Measurements from ENCODE around the gene PLXNA4. TPM values are rescaled to one million over a fixed set of nuclear protein-coding genes. Genes with fewer than 3 reads are reported as not detected.

Gene PLXNA4
- total and polyA plus RNA-seq, 12 donors = 0.83 to 17.0 (median 11.5) TPM

DNA sequence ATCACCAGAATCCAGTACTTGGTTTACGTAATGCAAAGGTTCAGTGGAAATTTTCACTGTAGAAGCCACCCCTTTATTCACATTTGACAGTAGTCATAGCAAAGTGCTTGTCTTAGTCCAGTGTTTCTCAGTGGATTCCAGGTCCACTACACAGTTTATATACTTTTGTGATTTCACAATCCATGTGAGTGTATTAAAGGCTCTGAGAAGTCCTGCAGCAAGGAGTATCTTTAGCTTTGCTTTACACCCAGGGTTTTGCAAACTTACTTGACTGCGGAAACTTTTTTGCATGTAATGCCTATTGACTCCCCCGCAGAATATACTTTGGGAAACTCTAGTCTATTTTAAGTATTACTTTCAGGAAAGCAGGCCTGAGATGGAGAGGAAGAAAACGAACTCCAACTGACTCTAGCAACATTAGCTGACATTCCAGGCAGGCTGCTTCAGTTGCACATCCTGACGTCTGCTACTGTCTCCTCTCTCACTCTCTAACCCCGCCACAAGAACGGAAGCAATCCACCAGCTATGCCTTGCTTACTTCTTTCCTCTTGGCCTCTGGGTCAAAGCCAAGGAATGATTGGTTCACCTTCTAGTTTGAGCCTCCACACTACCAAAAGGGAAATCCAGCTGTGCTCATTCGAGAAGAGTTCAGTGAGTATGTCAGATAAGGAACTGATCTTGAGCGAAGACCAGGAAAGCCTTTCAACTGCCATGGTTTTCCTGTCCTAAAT is 6.2 kb downstream of the PLXNA4 start:
- ATAC-seq (no peak), DNase-seq (no peak)
- intact Hi-C loops (cut with DNase I) = loop anchor here in 6 of 10 donors (10.0 kb wide), 7 partner anchors 55 to 875 kb away; no protein-coding TSS in a partner anchor
- WGBS, 2 donors = 52 to 63% methylated on average over 9 of the region's 9 CpGs
- H3K36me3 ChIP-seq = no peaks in the 10 kb centered on the region
- H3K9me3 ChIP-seq = no peaks in the 10 kb centered on the region
- peaks cover 0 to 78% (median 30%) of the 10 kb centered on the region in 7 donors for H3K27me3 ChIP-seq
- no peak overlapping the region for H3K27ac ChIP-seq
- H3K4me1 ChIP-seq = peaks cover under 1 to 26% (median 16%) of the 10 kb centered on the region in 9 donors
- TF ChIP-seq, protein P1, sequence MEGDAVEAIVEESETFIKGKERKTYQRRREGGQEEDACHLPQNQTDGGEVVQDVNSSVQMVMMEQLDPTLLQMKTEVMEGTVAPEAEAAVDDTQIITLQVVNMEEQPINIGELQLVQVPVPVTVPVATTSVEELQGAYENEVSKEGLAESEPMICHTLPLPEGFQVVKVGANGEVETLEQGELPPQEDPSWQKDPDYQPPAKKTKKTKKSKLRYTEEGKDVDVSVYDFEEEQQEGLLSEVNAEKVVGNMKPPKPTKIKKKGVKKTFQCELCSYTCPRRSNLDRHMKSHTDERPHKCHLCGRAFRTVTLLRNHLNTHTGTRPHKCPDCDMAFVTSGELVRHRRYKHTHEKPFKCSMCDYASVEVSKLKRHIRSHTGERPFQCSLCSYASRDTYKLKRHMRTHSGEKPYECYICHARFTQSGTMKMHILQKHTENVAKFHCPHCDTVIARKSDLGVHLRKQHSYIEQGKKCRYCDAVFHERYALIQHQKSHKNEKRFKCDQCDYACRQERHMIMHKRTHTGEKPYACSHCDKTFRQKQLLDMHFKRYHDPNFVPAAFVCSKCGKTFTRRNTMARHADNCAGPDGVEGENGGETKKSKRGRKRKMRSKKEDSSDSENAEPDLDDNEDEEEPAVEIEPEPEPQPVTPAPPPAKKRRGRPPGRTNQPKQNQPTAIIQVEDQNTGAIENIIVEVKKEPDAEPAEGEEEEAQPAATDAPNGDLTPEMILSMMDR (IDR thresholded peaks at IDR 0.05) = no peak
- no peak overlapping the region for H3K4me3 ChIP-seq

DNA sequence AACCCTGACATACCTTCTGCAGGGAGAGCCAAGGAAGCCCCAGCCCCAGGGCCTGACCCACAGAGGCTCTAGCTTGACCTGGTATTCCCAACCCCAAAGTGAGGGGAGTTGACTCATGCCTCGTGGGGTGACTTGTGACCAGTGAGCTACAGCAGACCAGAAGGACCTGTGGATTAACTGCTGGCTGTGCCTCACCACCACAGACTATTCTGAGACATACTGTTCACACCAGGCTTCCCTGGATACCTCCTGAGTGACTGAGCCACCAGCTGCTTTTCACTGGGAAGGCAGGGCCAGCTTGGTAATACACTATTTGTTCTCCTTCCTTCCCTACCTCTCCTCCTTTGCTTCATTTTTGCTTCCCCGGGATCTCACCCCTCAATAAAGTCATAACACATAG is 7.3 kb downstream of the PLXNA4 start:
- H3K36me3 ChIP-seq = no peaks in the 10 kb centered on the region
- peak in 2 of 8 donors; percentile 27 to 49 for ATAC-seq
- H3K27me3 ChIP-seq = peaks cover 0 to 68% (median 20%) of the 10 kb centered on the region in 7 donors
- WGBS, 2 donors = 82 to 85% methylated on average over 2 of the region's 2 CpGs
- intact Hi-C loops (cut with DNase I) = loop anchor here in 1 of 10 donors (10.0 kb wide), 1 partner anchor 54 kb away; no protein-coding TSS in a partner anchor
- no peak overlapping the region for H3K4me3 ChIP-seq
- DNase-seq = no peak
- H3K9me3 ChIP-seq = no peaks in the 10 kb centered on the region
- TF ChIP-seq, protein P1 (IDR thresholded peaks at IDR 0.05) = no peak
- peaks cover 0 to 18% (median 8%) of the 10 kb centered on the region in 9 donors for H3K4me1 ChIP-seq
- H3K27ac ChIP-seq = no peak overlapping the region

DNA sequence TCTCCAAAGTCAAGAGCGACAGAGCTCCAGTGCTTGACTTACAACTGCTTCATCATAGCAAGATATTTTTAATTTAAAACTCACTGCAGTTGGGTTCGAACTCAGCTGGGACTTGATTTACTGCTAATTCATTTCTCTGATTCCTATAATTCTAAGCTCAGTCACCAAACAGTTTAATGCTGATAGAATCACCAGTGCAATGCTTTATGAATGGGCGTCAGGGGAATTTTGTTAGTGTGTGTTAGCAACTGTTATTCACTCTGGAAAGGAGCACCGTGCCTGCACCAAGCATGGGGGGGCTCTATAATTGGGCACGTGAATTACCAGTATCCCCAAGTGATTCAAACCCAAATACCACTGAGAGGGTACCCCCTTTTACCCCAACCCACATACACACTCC is 10.4 kb downstream of the PLXNA4 start:
- TF ChIP-seq, protein P1 (IDR thresholded peaks at IDR 0.05) = no peak
- ATAC-seq (no peak), DNase-seq (no peak)
- 82 to 88% methylated on average over 5 of the region's 5 CpGs for WGBS, 2 donors
- intact Hi-C loops (cut with DNase I) = loop anchor here in 1 of 10 donors (10.0 kb wide), 1 partner anchor 51 kb away; no protein-coding TSS in a partner anchor
- H3K27me3 ChIP-seq = peaks cover 0 to 37% (median 4%) of the 10 kb centered on the region in 7 donors
- H3K4me1 ChIP-seq = peaks cover 0 to 5% (median 0%) of the 10 kb centered on the region in 9 donors
- H3K4me3 ChIP-seq = no peak overlapping the region
- H3K9me3 ChIP-seq = no peaks in the 10 kb centered on the region
- H3K36me3 ChIP-seq = no peaks in the 10 kb centered on the region
- H3K27ac ChIP-seq = no peak overlapping the region

DNA sequence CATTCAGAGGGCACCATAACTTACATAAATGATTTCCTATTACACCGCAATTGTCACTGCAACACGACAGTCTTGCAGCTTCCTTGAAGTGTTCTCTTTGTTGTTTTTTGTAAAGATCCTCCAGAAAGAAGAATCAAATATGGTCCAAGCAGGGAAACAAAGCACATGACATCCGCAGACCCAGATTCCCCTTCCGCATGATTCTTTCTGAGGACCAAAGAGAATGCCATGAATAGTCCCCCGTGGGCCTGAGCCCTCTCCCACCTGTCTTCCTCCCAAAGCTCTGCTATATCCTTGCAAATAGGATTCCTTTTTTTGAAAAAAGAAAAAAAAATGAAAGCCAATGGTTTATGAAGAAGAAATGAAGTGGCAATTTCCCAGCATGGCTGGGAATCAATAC is 10.8 kb downstream of the PLXNA4 start:
- H3K36me3 ChIP-seq = no peaks in the 10 kb centered on the region
- 91 to 96% methylated on average over 5 of the region's 5 CpGs for WGBS, 2 donors
- DNase-seq = no peak
- no peak overlapping the region for H3K27ac ChIP-seq
- TF ChIP-seq, protein P1 (IDR thresholded peaks at IDR 0.05) = no peak
- intact Hi-C loops (cut with DNase I) = loop anchor here in 1 of 10 donors (10.0 kb wide), 1 partner anchor 51 kb away; no protein-coding TSS in a partner anchor
- ATAC-seq = no peak
- H3K4me3 ChIP-seq = no peak overlapping the region
- H3K27me3 ChIP-seq = peaks cover 0 to 32% (median 4%) of the 10 kb centered on the region in 7 donors
- no peaks in the 10 kb centered on the region for H3K9me3 ChIP-seq
- peaks cover 0 to 5% (median 0%) of the 10 kb centered on the region in 9 donors for H3K4me1 ChIP-seq

Measured in heart right ventricle (tissue), 16 donors.